ENCODE measurements around the gene MAML2.

GRCh38 chr11:96188243-96189006 is 154.6 kb downstream of the MAML2 start:
- no peak for TF ChIP-seq POLR2A (IDR thresholded peaks at IDR 0.05)
- TF ChIP-seq, protein P1, sequence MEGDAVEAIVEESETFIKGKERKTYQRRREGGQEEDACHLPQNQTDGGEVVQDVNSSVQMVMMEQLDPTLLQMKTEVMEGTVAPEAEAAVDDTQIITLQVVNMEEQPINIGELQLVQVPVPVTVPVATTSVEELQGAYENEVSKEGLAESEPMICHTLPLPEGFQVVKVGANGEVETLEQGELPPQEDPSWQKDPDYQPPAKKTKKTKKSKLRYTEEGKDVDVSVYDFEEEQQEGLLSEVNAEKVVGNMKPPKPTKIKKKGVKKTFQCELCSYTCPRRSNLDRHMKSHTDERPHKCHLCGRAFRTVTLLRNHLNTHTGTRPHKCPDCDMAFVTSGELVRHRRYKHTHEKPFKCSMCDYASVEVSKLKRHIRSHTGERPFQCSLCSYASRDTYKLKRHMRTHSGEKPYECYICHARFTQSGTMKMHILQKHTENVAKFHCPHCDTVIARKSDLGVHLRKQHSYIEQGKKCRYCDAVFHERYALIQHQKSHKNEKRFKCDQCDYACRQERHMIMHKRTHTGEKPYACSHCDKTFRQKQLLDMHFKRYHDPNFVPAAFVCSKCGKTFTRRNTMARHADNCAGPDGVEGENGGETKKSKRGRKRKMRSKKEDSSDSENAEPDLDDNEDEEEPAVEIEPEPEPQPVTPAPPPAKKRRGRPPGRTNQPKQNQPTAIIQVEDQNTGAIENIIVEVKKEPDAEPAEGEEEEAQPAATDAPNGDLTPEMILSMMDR (IDR thresholded peaks at IDR 0.05) = no peak

All from esophagus squamous epithelium (tissue), 4 donors.